ENCODE data around the gene EFS.
A peak's percentile ranks its signal among the peaks of the same experiment; 100 is the strongest.

The EFS gene

GRCh38 chr14:23324455-23324846, 40.5 kb downstream of the EFS start:
- no peak for DNase-seq

- no peak for DNase-seq
Observed at GRCh38 chr14:23323838-23324454, 41.0 kb downstream of the EFS start.

DNA sequence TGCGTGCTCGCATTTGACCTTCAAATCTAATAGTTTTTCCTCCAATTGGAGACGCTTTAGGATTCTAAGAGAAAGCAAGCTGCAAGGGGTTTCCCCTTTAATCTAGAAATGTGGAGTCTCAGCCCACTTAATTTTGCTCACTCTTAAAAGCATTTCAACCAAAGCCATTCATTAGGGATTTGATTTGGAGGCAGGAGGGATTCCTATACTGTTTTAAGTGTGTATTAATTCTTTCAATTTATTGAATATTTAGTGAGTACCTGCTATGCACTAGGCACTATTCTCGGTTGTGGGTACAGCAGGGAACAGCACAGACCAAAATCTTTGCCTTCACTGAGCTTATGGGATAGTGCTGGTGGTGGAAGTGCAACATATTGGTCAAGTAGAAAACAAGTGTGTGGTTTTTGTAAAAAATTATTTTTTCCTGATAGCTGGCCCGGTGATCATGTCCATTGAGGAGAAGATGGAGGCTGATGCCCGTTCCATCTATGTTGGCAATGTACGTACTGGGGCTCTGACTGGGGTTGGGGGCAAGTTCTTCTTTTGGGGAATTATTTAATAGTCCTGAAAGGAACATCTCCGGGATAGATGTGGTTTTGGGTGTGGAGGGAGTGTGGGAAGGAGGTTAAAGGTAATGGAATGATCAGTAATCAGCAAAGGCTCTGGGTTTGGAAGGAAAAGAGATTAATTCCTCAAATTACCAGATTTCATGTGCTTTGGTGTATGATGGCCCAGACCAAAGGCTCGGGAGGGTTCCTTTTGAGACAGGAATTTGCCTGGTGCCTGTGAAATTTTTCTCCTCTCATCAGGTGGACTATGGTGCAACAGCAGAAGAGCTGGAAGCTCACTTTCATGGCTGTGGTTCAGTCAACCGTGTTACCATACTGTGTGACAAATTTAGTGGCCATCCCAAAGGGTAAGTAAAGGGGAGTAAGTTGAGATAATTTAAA, 42.1 kb downstream of the EFS start:
- no peak for DNase-seq

- DNase-seq, result peak; percentile 42
Observed at GRCh38 chr14:23321572-23322547, 43.1 kb downstream of the EFS start.

- DNase-seq, result peak; percentile 99
Observed at GRCh38 chr14:23320584-23321571, 44.1 kb downstream of the EFS start, which contains the start of gene PABPN1. TSS of gene PABPN1 (plus strand) at chr14:23321457. CDS start at chr14:23321470, 13 bp downstream.

DNA sequence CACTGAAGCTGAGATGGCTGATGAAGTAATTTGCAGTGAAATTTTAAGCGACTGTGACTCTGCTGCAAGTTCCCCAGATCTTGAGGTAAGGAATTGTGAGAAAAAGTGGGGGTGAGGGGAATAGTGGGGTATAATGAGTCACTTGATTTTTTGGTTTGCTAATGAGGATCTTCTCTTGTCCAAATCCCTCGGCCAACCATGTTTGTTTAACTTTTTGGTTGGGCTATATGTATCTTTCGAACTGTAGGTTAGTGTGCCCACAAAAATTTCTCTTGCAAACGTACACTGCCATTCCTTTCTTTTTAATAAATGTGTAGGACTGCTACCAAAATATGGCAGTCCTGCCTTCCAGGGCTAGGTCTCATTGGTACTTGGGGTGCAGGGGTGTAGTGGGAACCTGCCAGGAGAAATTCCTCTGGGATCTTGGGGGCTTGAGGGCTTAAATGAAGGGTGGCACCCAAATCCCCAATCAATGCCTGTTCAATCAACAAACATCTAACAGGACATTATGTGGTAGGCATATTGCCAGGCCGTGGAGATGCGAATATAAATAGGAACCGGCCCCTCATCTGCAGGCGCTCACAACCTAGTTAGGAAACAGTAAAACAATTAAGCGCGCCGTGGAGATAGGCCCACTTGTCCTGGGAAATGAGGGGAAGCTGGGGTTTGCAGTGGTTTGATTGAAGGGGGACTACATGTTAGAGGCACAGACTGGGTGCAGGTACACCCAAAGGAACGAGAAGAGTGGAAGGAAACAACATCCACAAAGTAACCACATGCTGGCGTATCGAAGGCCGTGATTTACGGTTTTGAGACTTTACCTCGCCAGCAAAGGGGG, 45.0 kb downstream of the EFS start:
- DNase-seq, result no peak

DNA sequence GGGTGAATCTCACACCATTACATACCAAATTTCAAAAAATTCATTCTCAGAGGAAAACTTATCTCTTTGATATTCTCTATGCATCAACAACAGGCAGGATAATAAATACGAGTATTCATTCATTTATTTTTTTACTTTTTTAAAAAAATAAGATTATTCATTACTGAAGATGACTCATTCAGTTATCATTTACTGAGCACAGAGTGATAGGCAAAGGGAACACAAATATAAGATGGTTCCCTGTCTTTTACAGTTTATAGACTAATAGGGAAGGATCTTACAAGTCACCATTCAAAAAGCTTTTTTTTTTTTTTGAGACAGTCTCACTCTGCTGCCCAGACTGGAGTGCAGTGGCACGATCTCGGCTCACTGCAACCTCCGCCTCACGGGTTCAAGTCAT, 48.7 kb downstream of the EFS start:
- no peak for DNase-seq

DNA sequence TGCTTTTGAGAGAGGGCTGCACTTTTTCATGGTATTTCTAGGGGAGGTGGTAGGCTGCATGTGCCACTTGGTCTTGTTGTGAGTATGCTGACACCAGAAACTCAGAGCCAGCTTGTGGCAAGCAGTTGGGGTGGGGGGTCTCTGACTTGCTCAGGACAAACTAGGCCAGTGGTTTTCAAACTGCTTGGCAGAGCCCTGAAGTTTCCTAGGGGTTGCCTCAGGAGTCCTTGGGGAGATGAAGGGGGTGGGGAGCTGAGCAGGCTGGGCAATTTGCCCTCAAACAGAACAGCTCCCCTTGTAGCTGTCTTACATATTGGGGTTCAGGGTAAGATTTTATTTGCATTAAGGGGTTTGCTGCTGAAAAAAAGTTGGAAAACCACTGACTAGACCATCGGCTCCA, 54.4 kb downstream of the EFS start:
- DNase-seq, result no peak

DNA sequence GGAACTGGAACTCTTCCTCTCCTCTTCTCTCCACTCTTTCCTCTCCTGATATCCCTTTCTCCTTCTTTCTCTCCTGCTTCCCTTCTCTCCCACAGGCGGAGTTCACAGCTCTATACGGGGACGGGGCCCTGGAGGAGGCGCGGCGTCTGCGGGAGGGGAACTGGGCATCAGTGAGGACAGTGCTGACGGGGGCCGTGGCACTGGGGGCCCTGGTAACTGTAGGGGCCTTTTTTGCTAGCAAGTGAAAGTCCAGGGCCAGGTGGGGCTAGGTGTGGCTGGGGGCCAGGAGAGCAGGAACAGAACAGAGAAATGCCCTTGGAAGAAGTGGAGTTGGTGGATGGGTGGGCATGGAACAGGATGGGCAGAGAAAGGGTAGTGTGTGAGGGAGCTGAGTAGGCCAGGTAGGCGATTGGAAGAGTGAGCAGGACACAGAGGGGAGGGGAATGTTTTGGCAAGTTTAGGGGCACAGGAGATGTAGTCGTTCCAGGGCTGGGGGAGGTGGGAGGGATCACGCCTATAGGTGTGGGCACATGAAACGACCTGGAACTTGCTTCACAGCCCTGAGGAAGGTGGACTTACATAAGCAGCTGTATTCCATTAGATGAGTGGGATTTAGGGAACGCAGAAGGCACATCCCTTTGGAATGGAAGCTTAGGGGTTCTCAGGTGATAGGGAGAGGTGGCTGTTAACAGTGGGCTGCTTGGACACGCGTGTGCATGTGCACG, 56.1 kb downstream of the EFS start:
- DNase-seq, result no peak

DNA sequence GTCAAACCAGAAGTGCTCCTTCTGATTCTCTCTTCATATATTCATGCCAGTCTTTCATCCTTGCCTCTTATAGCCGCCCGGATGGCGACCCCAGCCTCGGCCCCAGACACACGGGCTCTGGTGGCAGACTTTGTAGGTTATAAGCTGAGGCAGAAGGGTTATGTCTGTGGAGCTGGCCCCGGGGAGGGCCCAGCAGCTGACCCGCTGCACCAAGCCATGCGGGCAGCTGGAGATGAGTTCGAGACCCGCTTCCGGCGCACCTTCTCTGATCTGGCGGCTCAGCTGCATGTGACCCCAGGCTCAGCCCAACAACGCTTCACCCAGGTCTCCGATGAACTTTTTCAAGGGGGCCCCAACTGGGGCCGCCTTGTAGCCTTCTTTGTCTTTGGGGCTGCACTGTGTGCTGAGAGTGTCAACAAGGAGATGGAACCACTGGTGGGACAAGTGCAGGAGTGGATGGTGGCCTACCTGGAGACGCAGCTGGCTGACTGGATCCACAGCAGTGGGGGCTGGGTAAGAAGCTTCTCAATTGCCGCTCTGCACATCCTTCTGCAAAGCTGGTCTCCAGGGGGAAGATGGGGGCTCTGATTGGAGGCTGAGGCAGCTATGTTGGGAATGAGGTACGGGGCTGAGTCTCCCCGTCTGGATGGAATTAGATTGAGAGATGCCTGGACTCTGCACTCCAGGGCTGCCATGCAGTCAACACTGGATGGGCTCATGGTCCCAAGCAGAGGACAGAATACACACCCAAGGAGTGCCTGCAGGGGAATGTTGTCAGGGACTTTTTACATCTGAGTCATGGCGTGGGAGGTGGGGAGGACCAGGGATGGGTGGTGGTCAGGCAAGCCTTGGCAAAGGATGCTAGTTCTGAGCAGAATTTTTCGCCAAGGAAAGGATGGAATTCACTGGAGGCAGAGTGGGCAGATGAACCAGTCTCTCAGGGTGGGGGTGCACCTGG, 57.0 kb downstream of the EFS start:
- no peak for DNase-seq

- no peak for DNase-seq
Observed at GRCh38 chr14:23307146-23307530, 57.8 kb downstream of the EFS start.

DNA sequence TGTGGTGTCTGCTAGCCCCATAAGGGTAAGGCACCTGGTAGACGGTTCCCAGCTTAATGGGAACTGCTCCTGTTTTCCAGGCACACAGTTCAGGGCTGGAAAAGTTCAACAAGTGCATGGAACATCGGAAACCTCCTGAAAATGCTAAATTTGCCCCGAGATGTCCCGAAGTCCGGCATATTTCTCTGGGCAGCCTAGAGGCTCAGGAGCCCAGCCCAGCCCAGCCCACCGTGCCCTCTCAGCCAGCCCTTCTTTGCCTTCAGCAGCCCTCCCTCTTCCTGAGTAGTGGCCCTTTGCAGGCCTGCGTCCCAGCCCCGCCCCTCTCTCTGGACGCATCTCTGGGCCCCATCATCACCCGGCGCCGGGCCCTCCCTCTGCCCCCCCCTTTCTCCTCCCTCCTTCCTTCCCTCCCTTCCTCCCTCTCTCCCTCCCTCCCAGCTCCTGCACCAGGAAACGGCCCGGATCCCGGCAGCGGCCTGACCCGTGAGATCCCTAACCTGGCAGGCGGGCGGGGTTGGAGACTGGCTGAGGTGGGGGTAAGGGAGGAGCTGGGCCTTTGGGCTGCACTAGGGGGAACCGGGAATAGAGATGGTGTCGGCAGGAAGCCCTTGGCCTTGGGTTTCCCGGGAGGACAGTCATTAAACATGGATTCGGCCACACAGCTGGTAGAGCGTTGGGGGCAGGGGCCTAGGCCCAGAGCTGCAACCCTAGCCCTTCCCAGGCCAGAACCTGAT, 58.4 kb downstream of the EFS start, which contains the start of gene BCL2L2:
Gene BCL2L2 (plus strand): TSS at position 422 of the 734 bp plus-strand sequence. CDS start 935 bp downstream, outside the sequence.
- peak; percentile 85 for DNase-seq
